ENCODE results near the gene KRT26.

The KRT26 gene

GRCh38 chr17:40782450-40782849 lies 10.4 kb upstream of the KRT26 start, which contains the start of gene KRT27:
Gene KRT27 (minus strand): TSS chr17:40782550. CDS start chr17:40782493, 57 bp downstream.
- Histone ChIP-seq H3K27me3 (replicated peaks; ENCODE audit: insufficient read depth, low read length) (no peaks in the 10 kb centered on the region), H3K4me1 (ENCODE audit: low read length) (no peaks in the 10 kb centered on the region)
- TF ChIP-seq CTCF (IDR thresholded peaks at IDR 0.05; ENCODE audit: low read length) = no peak
- no peak for TF ChIP-seq EZH2phosphoT487 (IDR thresholded peaks at IDR 0.05; ENCODE audit: low read length)
- no peak for TF ChIP-seq EZH2 (optimal IDR thresholded peaks at IDR 0.05; ENCODE audit: low read depth, low read length)

GRCh38 chr17:40779181-40779909 lies 7.3 kb upstream of the KRT26 start:
- DNase-seq = no peak
- H3K4me3 ChIP-seq (ENCODE audit: low read length) = no peak overlapping the region
- H3K9me2 ChIP-seq (replicated peaks; ENCODE audit: insufficient read depth, low read length) = no peaks in the 10 kb centered on the region
- no peaks in the 10 kb centered on the region for H3K36me3 ChIP-seq (replicated peaks; ENCODE audit: insufficient read depth, low read length)
- H3K27me3 ChIP-seq (replicated peaks; ENCODE audit: insufficient read depth, low read length) = no peaks in the 10 kb centered on the region
- H3K4me1 ChIP-seq (ENCODE audit: low read length) = no peaks in the 10 kb centered on the region
- no peak overlapping the region for H2AFZ ChIP-seq (ENCODE audit: low read length)
- H3F3A ChIP-seq (ENCODE audit: insufficient read depth, low read length) = no peaks in the 10 kb centered on the region
- H3K4me2 ChIP-seq (ENCODE audit: low read depth, low read length) = no peak overlapping the region
- H3K27ac ChIP-seq (ENCODE audit: low read length) = no peak overlapping the region
- no peaks in the 10 kb centered on the region for H3K9me3 ChIP-seq (replicated peaks; ENCODE audit: insufficient read depth, low read length)
- no peak for TF ChIP-seq CTCF (IDR thresholded peaks at IDR 0.05; ENCODE audit: low read length)
- TF ChIP-seq EZH2phosphoT487 (IDR thresholded peaks at IDR 0.05; ENCODE audit: low read length) = no peak
- TF ChIP-seq EZH2 (optimal IDR thresholded peaks at IDR 0.05; ENCODE audit: low read depth, low read length) = no peak
- no peaks in the 10 kb centered on the region for H4K20me1 ChIP-seq (ENCODE audit: insufficient read depth, low read length)
- no peaks in the 10 kb centered on the region for H3K79me2 ChIP-seq (ENCODE audit: low read length)
- no peak overlapping the region for H3K9ac ChIP-seq (ENCODE audit: low read length)

More at GRCh38 chr17:40782450-40782849, 10.4 kb upstream of the KRT26 start, which contains the start of gene KRT27:
- H3F3A ChIP-seq (ENCODE audit: insufficient read depth, low read length) = no peaks in the 10 kb centered on the region
- H3K36me3 ChIP-seq (replicated peaks; ENCODE audit: insufficient read depth, low read length) = no peaks in the 10 kb centered on the region
- no peak within 1 kb of the TSS for H3K4me3 ChIP-seq (ENCODE audit: low read length)
- H3K27ac ChIP-seq (ENCODE audit: low read length) = no peak within 1 kb of the TSS
- no peak for DNase-seq
- no peaks in the 10 kb centered on the region for H3K79me2 ChIP-seq (ENCODE audit: low read length)
- H3K4me2 ChIP-seq (ENCODE audit: low read depth, low read length) = no peak within 1 kb of the TSS
- no peak within 1 kb of the TSS for H3K9ac ChIP-seq (ENCODE audit: low read length)
- no peaks in the 10 kb centered on the region for H4K20me1 ChIP-seq (ENCODE audit: insufficient read depth, low read length)
- H3K9me2 ChIP-seq (replicated peaks; ENCODE audit: insufficient read depth, low read length) = no peaks in the 10 kb centered on the region
- no peaks in the 10 kb centered on the region for H3K9me3 ChIP-seq (replicated peaks; ENCODE audit: insufficient read depth, low read length)
- no peak within 1 kb of the TSS for H2AFZ ChIP-seq (ENCODE audit: low read length)

- no peak overlapping the region for H2AFZ ChIP-seq (ENCODE audit: low read length)
- no peaks in the 10 kb centered on the region for H3K9me3 ChIP-seq (replicated peaks; ENCODE audit: insufficient read depth, low read length)
- TF ChIP-seq CTCF (IDR thresholded peaks at IDR 0.05; ENCODE audit: low read length) (no peak), EZH2 (optimal IDR thresholded peaks at IDR 0.05; ENCODE audit: low read depth, low read length) (no peak), EZH2phosphoT487 (IDR thresholded peaks at IDR 0.05; ENCODE audit: low read length) (no peak)
- no peaks in the 10 kb centered on the region for H3K27me3 ChIP-seq (replicated peaks; ENCODE audit: insufficient read depth, low read length)
- DNase-seq = no peak
- no peaks in the 10 kb centered on the region for H3K4me1 ChIP-seq (ENCODE audit: low read length)
- H3K27ac ChIP-seq (ENCODE audit: low read length) = no peak overlapping the region
- no peaks in the 10 kb centered on the region for H3K9me2 ChIP-seq (replicated peaks; ENCODE audit: insufficient read depth, low read length)
- no peaks in the 10 kb centered on the region for H4K20me1 ChIP-seq (ENCODE audit: insufficient read depth, low read length)
- H3K4me3 ChIP-seq (ENCODE audit: low read length) = no peak overlapping the region
- no peak overlapping the region for H3K4me2 ChIP-seq (ENCODE audit: low read depth, low read length)
- no peaks in the 10 kb centered on the region for H3K36me3 ChIP-seq (replicated peaks; ENCODE audit: insufficient read depth, low read length)
- H3K79me2 ChIP-seq (ENCODE audit: low read length) = no peaks in the 10 kb centered on the region
- H3K9ac ChIP-seq (ENCODE audit: low read length) = no peak overlapping the region
- no peaks in the 10 kb centered on the region for H3F3A ChIP-seq (ENCODE audit: insufficient read depth, low read length)
These were observed 6.5 kb upstream of the KRT26 start for GRCh38 chr17:40778461-40778860.
